HFF-Myc (cell line): ENCODE data around the gene ANKRD6.

Experiments used
- DNase-seq: peaks from one replicate; pipeline ENCODE4 v3.0.0-alpha.2; 2011; ENCODE audit warnings: low read depth; ENCODE audit errors: extremely low read depth
- H3K4me3 ChIP-seq: replicated peaks from 2 replicates; pipeline ENCODE4 v1.5.1; 2011; ENCODE audit warnings: low read depth, mild to moderate bottlenecking, control low read depth, low read length
- TF ChIP-seq, protein P1 (sequence below): IDR thresholded peaks from 2 replicates; pipeline ENCODE4 v1.5.1; 2012; ENCODE audit warnings: mild to moderate bottlenecking, low read depth, low read length, control low read depth; ENCODE audit errors: missing control alignments

The ANKRD6 gene

DNA sequence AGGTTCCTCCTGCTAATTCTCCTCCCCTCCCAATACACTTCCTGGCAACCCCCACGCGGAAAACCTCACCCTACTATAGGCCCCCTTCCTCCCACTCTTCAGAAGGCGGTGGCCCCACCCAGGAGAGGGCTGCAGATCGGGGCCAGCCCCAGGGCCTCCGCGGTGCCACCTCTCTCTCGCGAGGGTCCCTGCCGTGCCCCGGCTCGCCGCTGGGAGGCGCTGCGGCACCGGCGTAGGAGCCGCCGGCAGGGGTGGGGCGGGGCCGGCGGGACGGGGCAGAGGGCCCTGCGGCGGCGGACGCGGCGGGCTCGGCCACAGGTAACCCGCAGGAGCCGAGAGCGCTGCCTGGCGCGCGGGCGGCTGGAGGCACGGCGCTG is at the start of gene ANKRD6:
Gene ANKRD6, plus strand, starts transcription at position 278 of the 377 bp plus-strand sequence. CDS start 133,825 bp downstream, outside the sequence.
- no peak for DNase-seq
- peak within 1 kb of the TSS; percentile 46 for H3K4me3 ChIP-seq
- TF ChIP-seq, protein P1, sequence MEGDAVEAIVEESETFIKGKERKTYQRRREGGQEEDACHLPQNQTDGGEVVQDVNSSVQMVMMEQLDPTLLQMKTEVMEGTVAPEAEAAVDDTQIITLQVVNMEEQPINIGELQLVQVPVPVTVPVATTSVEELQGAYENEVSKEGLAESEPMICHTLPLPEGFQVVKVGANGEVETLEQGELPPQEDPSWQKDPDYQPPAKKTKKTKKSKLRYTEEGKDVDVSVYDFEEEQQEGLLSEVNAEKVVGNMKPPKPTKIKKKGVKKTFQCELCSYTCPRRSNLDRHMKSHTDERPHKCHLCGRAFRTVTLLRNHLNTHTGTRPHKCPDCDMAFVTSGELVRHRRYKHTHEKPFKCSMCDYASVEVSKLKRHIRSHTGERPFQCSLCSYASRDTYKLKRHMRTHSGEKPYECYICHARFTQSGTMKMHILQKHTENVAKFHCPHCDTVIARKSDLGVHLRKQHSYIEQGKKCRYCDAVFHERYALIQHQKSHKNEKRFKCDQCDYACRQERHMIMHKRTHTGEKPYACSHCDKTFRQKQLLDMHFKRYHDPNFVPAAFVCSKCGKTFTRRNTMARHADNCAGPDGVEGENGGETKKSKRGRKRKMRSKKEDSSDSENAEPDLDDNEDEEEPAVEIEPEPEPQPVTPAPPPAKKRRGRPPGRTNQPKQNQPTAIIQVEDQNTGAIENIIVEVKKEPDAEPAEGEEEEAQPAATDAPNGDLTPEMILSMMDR: peak; percentile 71

DNA sequence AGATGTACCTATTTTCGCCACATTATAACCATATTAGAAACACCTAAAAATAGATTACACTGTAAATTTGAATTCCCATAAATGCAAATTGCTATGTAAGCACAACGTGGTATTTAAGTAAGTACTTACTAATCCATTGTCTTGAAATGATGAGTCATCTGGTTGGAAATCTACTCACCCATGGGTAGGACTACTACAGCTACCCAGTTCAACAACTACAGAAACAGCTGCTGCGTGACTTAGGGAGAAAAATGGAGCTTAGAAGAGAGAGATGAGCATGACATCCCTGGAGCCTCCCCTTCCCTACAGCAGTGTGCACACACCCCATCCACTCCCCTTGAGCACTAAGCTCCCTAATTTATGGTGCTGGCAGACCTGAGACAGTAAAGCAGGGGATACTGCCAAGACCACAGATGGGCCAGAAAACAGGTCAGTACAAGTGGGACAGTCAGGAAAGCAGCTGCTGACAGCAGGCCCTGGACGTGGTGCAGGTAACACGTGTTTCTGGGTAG is 47.7 kb upstream of the ANKRD6 start:
- TF ChIP-seq, protein P1: no peak
- DNase-seq: peak; percentile 14
- no peak overlapping the region for H3K4me3 ChIP-seq

DNA sequence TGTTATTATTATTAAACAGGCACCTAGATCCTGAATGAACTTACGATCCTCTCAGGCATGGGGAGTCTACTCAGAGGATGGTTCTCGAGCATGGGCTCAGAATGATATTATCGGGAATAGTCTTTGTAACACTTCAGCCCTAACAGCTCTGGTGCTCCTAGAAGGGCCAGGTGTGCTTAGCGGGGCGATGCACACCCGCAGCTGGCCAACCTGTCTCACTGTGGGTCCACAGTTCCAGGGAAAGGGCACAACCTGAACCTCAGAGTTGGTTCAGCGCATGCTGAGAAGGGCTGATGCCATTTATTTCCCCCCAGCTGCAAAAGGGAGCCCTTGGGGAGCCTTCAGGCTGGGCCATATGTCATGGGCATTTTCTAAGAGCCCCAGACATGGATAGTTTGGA is 47.1 kb upstream of the ANKRD6 start:
- H3K4me3 ChIP-seq: no peak overlapping the region
- TF ChIP-seq, protein P1: no peak
- no peak for DNase-seq

DNA sequence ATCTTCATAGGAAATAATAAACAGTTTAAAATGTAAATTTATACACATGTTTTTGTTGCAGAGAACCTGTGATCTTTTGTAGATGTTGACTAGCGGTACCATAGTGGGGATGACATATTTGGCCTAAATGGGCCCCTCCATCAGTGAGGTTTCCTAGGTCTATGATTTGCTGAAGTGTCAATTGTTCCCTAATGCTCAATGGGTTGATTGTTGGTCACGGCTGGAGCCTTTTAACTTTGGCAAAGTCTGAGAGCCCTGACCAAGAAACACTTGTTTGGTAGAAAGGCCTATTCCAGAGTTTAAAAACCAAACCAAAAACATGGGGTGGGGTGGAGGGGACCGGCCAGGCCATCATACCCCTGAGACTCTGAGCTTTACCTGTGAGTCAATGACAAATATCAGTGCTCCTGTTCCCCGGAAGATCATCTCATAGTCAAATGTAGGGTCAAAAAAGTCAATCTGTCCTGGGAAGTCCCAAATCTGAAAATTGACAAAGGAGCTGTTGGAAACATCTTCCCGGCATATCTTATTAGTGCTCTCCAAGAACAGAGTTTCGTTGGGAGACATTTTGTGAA is 45.9 kb upstream of the ANKRD6 start:
- no peak for DNase-seq
- TF ChIP-seq, protein P1: no peak
- no peak overlapping the region for H3K4me3 ChIP-seq

DNA sequence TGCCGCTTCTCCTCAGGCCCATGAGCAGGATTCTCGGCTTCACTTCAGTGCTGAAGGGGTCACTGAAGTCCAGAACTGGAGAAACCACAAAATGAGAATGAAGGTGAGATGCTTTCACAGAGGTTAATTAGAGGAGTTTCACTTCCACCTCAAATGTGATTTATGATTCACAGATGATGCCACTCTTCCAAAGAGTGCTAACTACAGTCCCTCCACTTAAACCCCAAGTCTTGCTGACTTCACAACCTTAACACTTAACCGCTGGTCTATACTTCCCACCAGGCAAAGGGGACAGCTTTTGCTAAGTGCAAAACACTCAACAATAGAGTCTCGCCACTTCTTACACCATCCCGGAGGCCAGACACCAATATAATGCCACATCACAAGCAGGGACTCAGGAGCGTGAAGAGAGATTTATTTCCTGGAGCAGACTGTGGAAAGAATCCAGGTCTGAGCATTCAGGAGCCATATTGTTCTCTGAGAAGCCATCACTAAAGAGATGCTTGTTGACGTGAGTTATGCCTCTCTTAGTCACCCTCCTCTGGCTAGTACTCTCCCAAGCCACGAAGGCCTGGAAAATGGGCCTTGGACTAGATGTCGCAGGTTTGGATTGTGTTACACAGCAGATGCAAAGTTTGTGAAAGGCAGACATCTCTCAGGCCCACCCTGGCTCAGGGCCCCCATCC is 45.3 kb upstream of the ANKRD6 start:
- TF ChIP-seq, protein P1: no peak
- H3K4me3 ChIP-seq: no peak overlapping the region
- DNase-seq: no peak

DNA sequence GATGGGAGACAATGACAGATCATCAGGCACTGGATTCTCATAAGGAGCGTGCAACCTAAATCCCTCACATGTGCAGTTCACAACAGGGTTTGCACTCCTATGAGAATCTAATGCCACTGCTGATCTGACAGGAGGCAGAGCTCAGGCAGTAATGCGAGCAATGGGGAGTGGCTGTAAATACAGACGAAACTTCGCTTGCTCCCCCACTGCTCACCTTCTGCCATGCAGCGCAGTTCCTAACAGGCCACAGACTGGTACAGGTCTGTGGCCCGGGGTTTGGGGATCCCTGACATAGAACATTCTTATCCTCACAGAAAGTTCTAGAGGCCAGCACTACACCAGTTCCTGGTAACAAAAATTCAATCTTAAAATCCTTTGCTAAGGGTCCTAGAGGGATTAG is 44.1 kb upstream of the ANKRD6 start:
- DNase-seq: no peak
- H3K4me3 ChIP-seq: no peak overlapping the region
- TF ChIP-seq, protein P1: no peak
